ENCODE measurements around the gene ERBB4. TPM values are rescaled to one million over a fixed set of nuclear protein-coding genes. Genes with fewer than 3 reads are reported as not detected.

Gene ERBB4
- polyA plus RNA-seq, 2 of the 4 experiments (the other 2 are of a cell fraction), result not detected

GRCh38 chr2:212282671-212283261 lies 255.8 kb downstream of the ERBB4 start:
- Histone ChIP-seq H3K4me1 (no peaks in the 10 kb centered on the region), H3K4me3 (no peak overlapping the region), H3K9me3 (no peaks in the 10 kb centered on the region), H3K27ac (no peak overlapping the region), H3K4me2 (no peak overlapping the region)
- FAIRE-seq, result no peak
- ATAC-seq, result no peak
- ChIA-PET POLR2A (no interaction called here), CTCF (no interaction called here)
- no peak for DNase-seq (ENCODE audit: low read depth in 1 of 2, low spot score in 1 of 2)
- TF ChIP-seq CHD2 (IDR thresholded peaks at IDR 0.05; ENCODE audit: low read length, partially characterized antibody), result no peak
- TF ChIP-seq TFCP2L1 (CRISPR knock-in tag; IDR thresholded peaks at IDR 0.05), result no peak
- no peak for TF ChIP-seq NFE2L2 (conservative IDR thresholded peaks at IDR 0.05; ENCODE audit: low read length)
- no peak for TF ChIP-seq KDM1A (IDR thresholded peaks at IDR 0.05; ENCODE audit: low read depth)
- TF ChIP-seq HOXB5 (CRISPR knock-in tag; IDR thresholded peaks at IDR 0.05), result no peak
- TF ChIP-seq PBX3 (IDR thresholded peaks at IDR 0.05), result no peak
- TF ChIP-seq CHD4 (IDR thresholded peaks at IDR 0.05; ENCODE audit: borderline replicate concordance), result no peak
- TF ChIP-seq GATA3 (IDR thresholded peaks at IDR 0.05; ENCODE audit: borderline replicate concordance), result no peak
- TF ChIP-seq CEBPB (IDR thresholded peaks at IDR 0.05), result no peak
- TF ChIP-seq NPAS2 (CRISPR knock-in tag; IDR thresholded peaks at IDR 0.05; ENCODE audit: borderline replicate concordance), result no peak
- WGBS (ENCODE audit: missing lambda C conversion rate), result 32% methylated on average over 3 of the region's 3 CpGs

GRCh38 chr2:212276813-212277212 lies 261.8 kb downstream of the ERBB4 start:
- Histone ChIP-seq H3K27ac (no peak overlapping the region), H3K4me3 (no peak overlapping the region), H3K9me3 (no peaks in the 10 kb centered on the region), H3K4me2 (no peak overlapping the region), H3K4me1 (no peaks in the 10 kb centered on the region)
- ATAC-seq (no peak), FAIRE-seq (no peak), DNase-seq (ENCODE audit: low read depth in 1 of 2, low spot score in 1 of 2) (no peak)
- TF ChIP-seq GATA3 (IDR thresholded peaks at IDR 0.05; ENCODE audit: borderline replicate concordance) (no peak), CBX2 (IDR thresholded peaks at IDR 0.05; ENCODE audit: borderline replicate concordance, low read depth) (no peak), EP300 (IDR thresholded peaks at IDR 0.05) (no peak), NFE2L2 (conservative IDR thresholded peaks at IDR 0.05; ENCODE audit: low read length) (no peak), ZSCAN20 (CRISPR knock-in tag; IDR thresholded peaks at IDR 0.05) (no peak)
- CTCF ChIA-PET, result no interaction called here
- POLR2A ChIA-PET, result no interaction called here
- 61% methylated on average over 3 of the region's 3 CpGs for WGBS (ENCODE audit: missing lambda C conversion rate)

GRCh38 chr2:212274215-212274614 lies 264.4 kb downstream of the ERBB4 start:
- Histone ChIP-seq H3K4me1 (no peaks in the 10 kb centered on the region), H3K4me3 (no peak overlapping the region), H3K27ac (no peak overlapping the region), H3K4me2 (no peak overlapping the region), H3K9me3 (no peaks in the 10 kb centered on the region)
- FAIRE-seq (no peak), DNase-seq (ENCODE audit: low read depth in 1 of 2, low spot score in 1 of 2) (no peak), ATAC-seq (no peak)
- POLR2A ChIA-PET, result no interaction called here
- CTCF ChIA-PET, result no interaction called here
- WGBS (ENCODE audit: missing lambda C conversion rate), result 68% methylated on average over 2 of the region's 2 CpGs
- TF ChIP-seq ESRRA (IDR thresholded peaks at IDR 0.05; ENCODE audit: borderline replicate concordance, low read length), result no peak
- no peak for TF ChIP-seq JUN (IDR thresholded peaks at IDR 0.05)
- TF ChIP-seq REST (IDR thresholded peaks at IDR 0.05), result no peak
- TF ChIP-seq RCOR1 (IDR thresholded peaks at IDR 0.05; ENCODE audit: low read depth, low read length), result no peak
- no peak for TF ChIP-seq HOXA7 (CRISPR knock-in tag; IDR thresholded peaks at IDR 0.05)
- no peak for TF ChIP-seq TFCP2L1 (CRISPR knock-in tag; IDR thresholded peaks at IDR 0.05)
- TF ChIP-seq PHF8 (IDR thresholded peaks at IDR 0.05; ENCODE audit: borderline replicate concordance, low read depth), result no peak
- no peak for TF ChIP-seq RARB (CRISPR knock-in tag; IDR thresholded peaks at IDR 0.05)
- TF ChIP-seq EP300 (IDR thresholded peaks at IDR 0.05), result no peak
- TF ChIP-seq POLR2AphosphoS2 (conservative IDR thresholded peaks at IDR 0.05; ENCODE audit: low read length), result no peak
- TF ChIP-seq POLR2A (IDR thresholded peaks at IDR 0.05; ENCODE audit: low read length), result no peak
- TF ChIP-seq BCL3 (IDR thresholded peaks at IDR 0.05), result no peak
- no peak for TF ChIP-seq CEBPB (IDR thresholded peaks at IDR 0.05)
- TF ChIP-seq HEYL (CRISPR knock-in tag; IDR thresholded peaks at IDR 0.05), result no peak
- no peak for TF ChIP-seq SREBF2 (IDR thresholded peaks at IDR 0.05)
